C1 segment of cervical spinal cord (tissue), 14 donors: ENCODE results near the gene CUX1.

Experiments
- DNase-seq, 14 donors: peaks; one replicate each; lab custom pipeline; 2025; lab: John Stamatoyannopoulos, UW

The CUX1 gene

DNA sequence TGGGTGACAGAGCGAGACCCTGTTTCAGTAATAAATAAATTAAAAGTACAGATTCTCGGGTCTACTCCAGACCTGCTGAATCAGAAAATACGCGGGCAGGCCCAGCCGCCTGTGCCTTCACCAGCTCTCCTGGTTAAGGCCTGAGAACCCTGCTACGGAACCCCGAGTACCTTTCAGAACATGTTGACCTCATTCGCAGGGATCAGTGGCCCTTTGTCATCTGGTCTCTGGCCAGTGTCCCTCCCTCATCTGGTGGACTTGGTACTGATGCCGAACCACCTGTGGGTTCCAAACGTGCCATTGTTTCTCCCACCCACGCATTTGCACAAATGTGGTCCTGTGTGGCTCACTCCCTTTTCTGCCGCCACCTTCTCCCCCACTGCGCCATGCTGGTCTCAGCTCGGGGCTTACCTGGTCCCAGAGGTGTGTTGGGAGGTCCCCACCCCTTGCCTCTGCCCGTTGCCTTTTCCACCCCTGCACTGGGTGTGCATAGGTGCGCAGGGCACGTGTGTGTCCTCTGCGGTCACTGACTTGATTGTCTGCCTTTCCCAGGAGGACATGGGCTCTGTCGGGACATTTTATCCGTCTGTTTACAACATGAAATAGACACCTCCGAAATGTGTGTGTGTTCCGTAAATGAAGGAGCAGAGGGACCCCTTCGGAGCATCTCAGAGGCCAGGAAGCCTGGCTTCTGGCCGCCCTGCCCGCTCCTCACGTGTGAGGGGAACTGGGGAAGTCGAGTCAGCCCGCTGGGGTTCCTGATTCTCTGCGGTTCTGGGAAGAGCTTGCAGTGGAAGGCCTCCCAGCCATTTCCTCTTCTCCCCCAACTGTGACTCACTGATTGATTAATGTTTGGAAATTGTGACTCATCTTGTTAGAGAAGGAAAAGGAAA, 135.2 kb downstream of the CUX1 start:
- peak in 1 of 14 donors; percentile 22 for DNase-seq

GRCh38 chr7:101953248-101953819, 135.9 kb downstream of the CUX1 start:
- peak in 2 of 14 donors; percentile 12 to 28 for DNase-seq

DNA sequence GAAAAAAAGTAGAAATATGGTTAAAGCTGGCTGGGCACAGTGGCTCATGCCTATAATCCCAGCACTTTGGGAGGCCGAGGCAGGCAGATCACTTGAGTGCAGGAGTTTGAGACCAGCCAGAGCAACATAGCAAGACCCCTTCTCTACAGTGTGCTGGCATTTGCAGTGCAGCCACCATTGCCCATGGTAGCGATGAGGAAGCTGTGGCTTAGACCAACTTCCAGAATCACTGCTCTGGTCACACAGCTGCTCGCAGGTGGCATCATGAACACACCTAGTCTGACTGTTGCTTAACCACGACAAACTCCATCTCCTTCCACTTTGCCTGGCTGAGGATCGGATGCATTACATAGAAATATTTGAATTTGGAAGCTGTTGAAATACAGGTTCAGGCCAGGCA, 137.1 kb downstream of the CUX1 start:
- no peak for DNase-seq

- no peak for DNase-seq
These were observed 138.7 kb downstream of the CUX1 start for GRCh38 chr7:101956130-101956529.

DNA sequence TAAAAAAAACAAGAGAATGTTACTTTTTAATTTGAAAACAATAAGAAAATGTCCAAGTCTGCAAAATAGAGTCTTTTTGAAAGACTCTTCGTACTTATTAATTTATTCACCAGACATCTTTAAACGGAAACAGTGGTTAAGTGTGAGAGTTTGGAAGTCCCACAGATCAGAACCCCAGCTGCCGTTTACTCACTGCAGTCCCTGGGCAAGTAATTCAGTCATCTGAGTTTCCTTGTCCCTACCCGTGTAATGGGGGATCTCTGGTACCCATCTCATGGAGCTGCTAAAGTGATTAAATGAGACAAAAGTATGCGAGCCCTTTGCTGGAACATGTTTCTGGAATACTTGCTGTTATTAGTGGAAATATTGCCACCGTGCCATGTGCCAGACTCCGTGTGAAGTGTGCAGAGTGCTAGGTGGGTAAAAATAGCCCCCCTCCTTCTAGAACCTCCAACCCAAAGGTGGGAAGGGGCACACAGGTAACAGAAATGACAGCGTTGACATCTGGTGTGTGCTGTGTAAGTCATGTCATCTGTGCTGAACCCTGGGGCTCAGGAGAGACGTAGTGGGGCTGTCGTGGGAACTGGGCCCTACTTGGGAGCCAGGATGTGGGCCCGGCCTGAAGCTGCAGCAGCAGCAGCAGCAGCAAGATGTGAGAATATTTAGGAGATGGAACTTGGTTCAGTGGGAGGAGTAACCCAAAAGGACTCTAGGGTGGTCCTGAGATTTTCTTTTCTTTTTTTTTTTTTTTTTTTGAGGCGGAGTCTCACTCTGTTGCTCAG, 140.5 kb downstream of the CUX1 start:
- DNase-seq: no peak

GRCh38 chr7:101959342-101959741, 141.9 kb downstream of the CUX1 start:
- DNase-seq: no peak

DNA sequence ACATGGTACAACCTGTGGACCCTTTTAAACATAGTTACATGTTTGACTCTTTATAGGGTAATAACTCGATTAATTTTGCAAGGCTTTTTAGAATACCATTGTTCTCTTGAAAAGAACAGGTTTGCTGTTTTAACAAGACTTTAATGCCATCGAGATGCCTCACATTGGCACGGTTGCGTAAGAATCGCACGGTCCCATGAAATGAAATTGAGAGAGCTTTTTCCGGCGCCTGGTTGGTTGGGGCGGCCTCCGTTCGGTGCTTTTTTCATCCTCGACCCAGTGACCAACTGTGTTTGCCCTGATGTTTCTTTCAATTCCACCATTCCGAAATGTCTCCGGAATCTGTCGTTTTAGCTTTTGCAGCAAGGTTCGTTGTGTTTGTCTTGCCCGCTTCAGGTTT, 142.4 kb downstream of the CUX1 start:
- DNase-seq: no peak

- no peak for DNase-seq
These were observed 142.9 kb downstream of the CUX1 start for GRCh38 chr7:101960323-101960722.

DNA sequence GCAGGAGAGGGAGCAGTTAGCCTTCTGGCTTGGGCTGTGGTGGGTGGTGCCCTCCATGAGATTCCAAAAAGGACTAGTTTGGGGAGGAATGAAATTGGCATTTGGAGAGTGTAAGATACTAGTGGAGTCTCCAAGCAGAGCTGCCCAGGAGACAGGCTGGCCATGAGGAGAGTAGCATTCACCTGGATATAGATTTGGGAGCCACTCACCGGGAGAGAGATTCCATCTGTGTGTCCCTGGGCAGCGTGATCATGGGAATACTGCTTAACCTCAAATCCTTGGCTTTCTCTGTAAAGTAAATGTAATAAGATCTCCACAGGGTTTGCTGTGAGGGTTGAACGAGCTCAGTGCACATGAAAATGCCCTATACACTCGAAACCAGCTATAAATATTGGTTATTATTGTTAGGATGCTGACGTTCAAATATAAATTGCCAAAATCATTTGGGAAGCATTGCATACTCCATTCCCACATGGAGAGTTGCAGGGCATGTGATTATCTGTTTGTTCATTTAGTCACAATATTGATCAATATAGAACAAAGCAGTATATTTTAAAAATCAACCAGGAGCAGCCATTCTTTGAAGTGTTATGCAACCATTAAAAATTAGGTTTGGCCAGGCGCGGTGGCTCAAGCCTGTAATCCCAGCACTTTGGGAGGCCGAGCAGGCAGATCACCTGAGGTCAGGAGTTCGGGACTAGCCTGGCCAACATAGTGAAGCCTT, 143.7 kb downstream of the CUX1 start:
- DNase-seq: no peak

- no peak for DNase-seq
These were observed 144.4 kb downstream of the CUX1 start for GRCh38 chr7:101961811-101962210.

- no peak for DNase-seq
These were observed 146.3 kb downstream of the CUX1 start for GRCh38 chr7:101963693-101964092.

DNA sequence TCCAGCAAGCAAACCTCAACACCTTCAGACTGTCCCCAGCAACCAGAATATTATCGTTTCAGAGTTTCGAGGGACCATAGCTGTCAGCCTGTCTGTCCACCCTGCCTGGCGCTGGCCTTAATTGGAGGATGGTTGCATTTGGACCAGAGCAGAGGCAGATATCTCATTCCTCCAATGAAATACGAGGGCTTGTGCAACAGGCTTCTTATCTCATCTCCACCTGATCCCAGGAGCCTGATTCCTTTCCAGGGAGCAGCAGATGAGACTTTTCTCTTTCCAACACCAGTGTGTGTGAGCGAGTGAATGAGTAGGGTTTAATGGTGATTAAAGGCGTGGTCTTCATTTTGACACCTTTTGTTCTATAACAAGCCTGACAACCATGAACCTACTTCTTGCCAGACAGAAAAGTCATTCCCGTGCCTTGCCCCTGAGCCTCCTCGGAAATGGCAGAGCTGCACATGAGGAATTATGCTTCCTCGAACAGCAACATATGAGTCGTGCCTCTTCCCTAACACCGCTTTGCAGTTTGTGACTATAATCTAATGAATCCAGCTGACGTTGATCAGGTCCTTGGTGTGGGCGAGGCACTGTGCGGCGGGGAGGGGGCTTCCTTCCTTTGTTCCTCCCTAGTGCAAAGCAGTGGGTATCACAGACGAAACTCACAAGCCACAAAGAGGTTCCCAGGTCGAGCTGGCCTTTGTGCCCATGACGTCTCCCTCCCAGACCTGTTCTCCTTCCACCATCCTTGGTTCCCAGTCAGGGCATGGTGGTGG, 147.4 kb downstream of the CUX1 start:
- DNase-seq: no peak

DNA sequence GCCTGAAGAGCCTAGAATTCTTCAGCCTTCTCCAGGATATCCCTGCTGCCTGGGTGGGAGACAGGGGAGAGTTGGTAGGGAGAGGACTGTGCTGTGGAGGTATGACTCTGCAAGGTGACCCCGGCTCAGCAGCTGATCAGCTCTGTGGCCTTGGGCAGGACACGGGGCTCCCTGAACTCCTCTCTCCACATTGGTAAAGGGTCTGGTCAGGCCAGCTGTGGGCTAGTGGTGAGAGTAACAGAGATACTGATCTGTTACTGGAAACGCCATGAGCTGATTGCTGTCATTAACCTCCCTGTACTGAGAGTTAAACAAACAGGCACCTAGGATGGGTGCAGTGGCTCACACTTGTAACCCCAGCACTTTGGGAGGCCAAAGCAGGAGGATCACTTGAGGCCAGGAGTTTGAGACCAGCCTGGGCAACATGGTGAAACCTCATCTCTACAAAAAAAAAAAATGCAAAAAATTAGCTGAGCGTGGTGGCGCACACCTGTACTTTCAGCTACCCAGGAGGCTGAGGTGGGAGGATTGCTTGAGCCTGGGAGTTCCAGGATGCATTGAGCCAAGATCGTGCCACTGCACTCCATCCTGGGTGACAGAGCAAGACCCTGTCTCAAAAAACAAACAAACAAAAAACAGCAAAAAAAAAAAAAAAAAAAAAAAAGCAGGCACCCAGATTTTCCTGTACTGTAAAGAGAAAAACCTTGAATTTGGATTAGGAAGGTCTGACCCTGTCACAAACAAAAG, 151.5 kb downstream of the CUX1 start:
- DNase-seq: no peak

DNA sequence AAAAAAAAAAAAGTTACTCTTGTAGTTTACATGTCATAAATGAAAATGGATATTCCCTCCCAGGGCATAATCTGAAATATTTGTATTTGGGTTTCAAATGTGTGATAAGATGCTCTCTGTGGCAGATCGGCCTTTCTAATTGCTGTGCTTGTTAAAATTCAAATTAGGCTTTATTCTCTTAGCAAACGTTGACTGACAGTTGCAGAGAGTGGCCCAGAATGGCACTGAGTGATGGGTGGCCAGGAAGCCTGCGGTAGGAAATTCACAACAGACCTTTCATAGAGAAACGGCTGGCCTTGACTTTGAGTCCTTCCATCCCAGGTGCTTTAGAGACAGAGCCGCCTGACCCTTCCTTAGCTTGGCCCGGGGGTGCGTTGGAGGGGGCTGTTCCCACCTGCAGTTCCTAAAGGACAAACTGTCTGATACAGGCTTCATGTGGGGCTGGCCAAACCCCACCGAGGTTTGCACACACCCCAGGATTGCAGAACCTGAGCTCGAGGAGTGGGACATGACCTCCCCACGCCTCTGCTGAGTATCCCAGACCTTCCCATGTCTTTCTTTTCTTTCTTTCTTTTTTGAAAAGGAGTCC, 152.7 kb downstream of the CUX1 start:
- no peak for DNase-seq

- no peak for DNase-seq
These were observed 153.4 kb downstream of the CUX1 start for GRCh38 chr7:101970801-101971200.

GRCh38 chr7:101971457-101971856, 154.0 kb downstream of the CUX1 start:
- DNase-seq: no peak

- no peak for DNase-seq
These were observed 155.2 kb downstream of the CUX1 start for GRCh38 chr7:101972627-101973026.

GRCh38 chr7:101973130-101973529, 155.7 kb downstream of the CUX1 start:
- no peak for DNase-seq

- DNase-seq: no peak
These were observed 157.0 kb downstream of the CUX1 start for GRCh38 chr7:101974393-101974792.

- DNase-seq: no peak
These were observed 157.6 kb downstream of the CUX1 start for GRCh38 chr7:101975046-101975445.
